B cell (primary cell): ENCODE measurements around the gene DDX54. TPM values are rescaled to one million over a fixed set of nuclear protein-coding genes. Genes with fewer than 3 reads are reported as not detected.

Source experiments
- ATAC-seq: fragments of 200-7000 bp; cut with Tn5 transposase; one replicate; pipeline ENCODE4 v1.10.0; 2021; ENCODE audit warnings: low read depth, mild to moderate bottlenecking, moderate number of reproducible peaks, moderate library complexity
- CTCF ChIA-PET: fragments of 350-600 bp; sonication (Branson Sonifier 250); formaldehyde crosslinking; loops from one replicate; lab custom pipeline; 2021; ENCODE audit warnings: antibody characterized with exemption, inconsistent platforms; lab: Charles Lee
- POLR2A ChIA-PET: fragments of 350-600 bp; sonication (Branson Sonifier 250); formaldehyde crosslinking; loops from one replicate; lab custom pipeline; 2021; ENCODE audit warnings: antibody characterized with exemption; lab: Charles Lee
- DNase-seq: peaks from one replicate; pipeline ENCODE4 v3.0.0; 2013
- H2AFZ ChIP-seq: 2 replicates; pipeline ENCODE4 v1.6.1; 2012; ENCODE audit warnings: mild to moderate bottlenecking, low read depth, low read length; ENCODE audit not compliant: insufficient read depth, poor library complexity, severe bottlenecking
- H3K27ac ChIP-seq, 2 donors: 1 replicate in 1 of 2; 2 replicates in 1 of 2; pipeline ENCODE4 v1.5.1; 2012 to 2013; ENCODE audit warnings: low read length in 2 of 2, mild to moderate bottlenecking in 2 of 2, moderate library complexity in 1 of 2
- H3K27me3 ChIP-seq, 4 experiments: fragments of 200-600 bp in 1 of 4; sonication (generic) in 1 of 4; replicated peaks in 1 of 4; 1 replicate in 2 of 4; 2 replicates in 2 of 4; pipeline versions ENCODE4 v1.6.1 to v1.7.0; 2013 to 2016; ENCODE audit warnings: low read length in 3 of 4, mild to moderate bottlenecking in 2 of 4, mixed read lengths in 1 of 4, moderate library complexity in 1 of 4; ENCODE audit not compliant: insufficient read depth in 4 of 4, control insufficient read depth in 3 of 4; ENCODE audit errors: control extremely low read depth in 1 of 4
- H3K36me3 ChIP-seq, 2 experiments: replicated peaks in 1 of 2; 1 replicate in 1 of 2; 2 replicates in 1 of 2; pipeline versions ENCODE4 v1.6.1 to v1.7.1; 2013; ENCODE audit warnings: low read length in 1 of 2; ENCODE audit not compliant: insufficient read depth in 2 of 2, control insufficient read depth in 1 of 2; ENCODE audit errors: control extremely low read depth in 1 of 2, extremely low read depth in 1 of 2
- H3K4me1 ChIP-seq, 2 donors: fragments of 200-600 bp in 1 of 2; sonication (generic) in 1 of 2; 1 replicate in 1 of 2; 2 replicates in 1 of 2; pipeline versions ENCODE4 v1.5.1 to v1.6.1; 2013 to 2017; ENCODE audit warnings: low read length in 2 of 2; ENCODE audit not compliant: control insufficient read depth in 2 of 2, insufficient read depth in 2 of 2
- H3K4me2 ChIP-seq: replicated peaks from 2 replicates; pipeline ENCODE3; 2012; ENCODE audit warnings: mild to moderate bottlenecking, low read depth, low read length; ENCODE audit not compliant: poor library complexity, severe bottlenecking
- H3K4me3 ChIP-seq, 5 experiments: fragments of 200-600 bp in 1 of 5; sonication (generic) in 1 of 5; 1 replicate in 3 of 5; 2 replicates in 2 of 5; pipeline versions ENCODE4 v1.5.1 to v1.7.0; 2011 to 2016; ENCODE audit warnings: low read length in 4 of 5, mild to moderate bottlenecking in 4 of 5, low read depth in 2 of 5, control low read depth in 1 of 5, moderate library complexity in 1 of 5; ENCODE audit not compliant: insufficient read depth in 1 of 5; ENCODE audit errors: control extremely low read depth in 1 of 5, extremely low read depth in 1 of 5
- H3K79me2 ChIP-seq: fragments of 200-600 bp; sonication (generic); one replicate; pipeline ENCODE4 v1.6.0; 2016; ENCODE audit warnings: low read length; ENCODE audit not compliant: control insufficient read depth, insufficient read depth
- H3K9ac ChIP-seq: fragments of 200-600 bp; sonication (generic); 2 replicates; pipeline ENCODE4 v1.6.1; 2017; ENCODE audit warnings: mild to moderate bottlenecking, low read length, moderate library complexity
- H3K9me3 ChIP-seq, 3 donors: one replicate each; pipeline versions ENCODE4 v1.6.1 to v1.7.1; 2013; ENCODE audit warnings: low read length in 2 of 3; ENCODE audit not compliant: control insufficient read depth in 2 of 3, insufficient read depth in 1 of 3; ENCODE audit errors: control extremely low read depth in 1 of 3
- H4K20me1 ChIP-seq: 2 replicates; pipeline ENCODE4 v1.6.0; 2012; ENCODE audit warnings: mild to moderate bottlenecking, low read length; ENCODE audit not compliant: insufficient read depth, control insufficient read depth, poor library complexity, severe bottlenecking
- H3K27ac Mint-ChIP-seq: one replicate; pipeline ENCODE4 v1.8.0; 2021; ENCODE audit warnings: mixed read lengths
- H3K27me3 Mint-ChIP-seq: one replicate; pipeline ENCODE4 v1.8.0; 2021; ENCODE audit warnings: mixed read lengths
- H3K4me1 Mint-ChIP-seq: one replicate; pipeline ENCODE4 v1.8.0; 2021; ENCODE audit warnings: mixed read lengths
- H3K4me3 Mint-ChIP-seq: one replicate; pipeline ENCODE4 v1.8.0; 2021; ENCODE audit warnings: mixed read lengths
- H3K9me3 Mint-ChIP-seq: one replicate; pipeline ENCODE4 v1.8.0; 2022; ENCODE audit warnings: mixed read lengths; ENCODE audit not compliant: insufficient read depth
- CTCF ChIP-seq: fragments of 200-600 bp; IDR thresholded peaks from one replicate; pipeline ENCODE4 v1.8.0; 2022; ENCODE audit warnings: antibody characterized with exemption, mild to moderate bottlenecking
- EZH2 ChIP-seq: IDR thresholded peaks from 2 replicates; pipeline ENCODE4 v1.6.1; 2012; ENCODE audit warnings: borderline replicate concordance, low read depth, mild to moderate bottlenecking, moderate library complexity, low read length; ENCODE audit not compliant: insufficient read depth, poor library complexity, severe bottlenecking
- WGBS: methylation state at CpG from one replicate; pipeline ENCODE4 v1.1.5; 2013; ENCODE audit warnings: missing lambda C conversion rate; ENCODE audit not compliant: insufficient coverage; 5-methylcytosine and 5-hydroxymethylcytosine counted together
- intact Hi-C: fragments of 100-400 bp; cut with micrococcal nuclease; formaldehyde crosslinking; loops from one replicate; pipeline ENCODE4 v1.10.0; 2022
- polyA plus RNA-seq: library from polyadenylated mRNA; depleted of rRNA; stranded (reverse); fragments of >200 nt; gene quantifications from 2 replicates; pipeline ENCODE4 v1.2.3, GENCODE V29; 2012
- total RNA-seq, 2 donors: library from RNA; stranded (reverse); fragments of 120-200 nt in 1 of 2; gene quantifications; 1 replicate in 1 of 2; 2 replicates in 1 of 2; pipeline versions ENCODE4 v1.2.3 to v1.2.4, GENCODE V29; 2013 to 2022

Gene DDX54
- total and polyA plus RNA-seq, 2 donors (not counting 1 experiment from before 2014, with no cell fraction given): 55.4 to 101 TPM

GRCh38 chr12:113195598-113195997 is 10.3 kb upstream of the DDX54 start:
- CTCF ChIA-PET: interaction anchor here (0.6 to 4.2 kb wide), 14 partner anchors 9 to 230 kb away, joined by 3 to 96 read pairs (median 3); partner anchors contain the start of gene TPCN1
- H3K9me3 ChIP-seq: peaks cover 0 to 3% (median 0%) of the 10 kb centered on the region in 3 donors
- H3K4me3 Mint-ChIP-seq: no peak overlapping the region
- intact Hi-C loops: loop anchor here (5.0 to 10.0 kb wide), 2 partner anchors 99 to 232 kb away; no protein-coding TSS in a partner anchor
- ATAC-seq (no peak), DNase-seq (no peak)
- no peaks in the 10 kb centered on the region for H3K27me3 Mint-ChIP-seq
- no peaks in the 10 kb centered on the region for H4K20me1 ChIP-seq
- peak overlapping the region; percentile 72 for H3K27ac Mint-ChIP-seq
- H3K27me3 ChIP-seq: no peaks in the 10 kb centered on the region
- no peak for TF ChIP-seq CTCF
- no peak for TF ChIP-seq EZH2
- 100% methylated on average over 6 of the region's 13 CpGs for WGBS
- no peak overlapping the region for H3K27ac ChIP-seq
- H3K4me1 ChIP-seq: peaks cover 12 to 18% of the 10 kb centered on the region in 2 donors
- H3K9ac ChIP-seq: no peak overlapping the region
- H3K4me1 Mint-ChIP-seq: peaks cover 20% of the 10 kb centered on the region
- H3K79me2 ChIP-seq: no peaks in the 10 kb centered on the region
- POLR2A ChIA-PET: interaction anchor here (0.6 kb wide), 1 partner anchor 107 kb away, joined by 3 read pairs; no protein-coding TSS in a partner anchor
- H3K9me3 Mint-ChIP-seq: no peaks in the 10 kb centered on the region
- no peak overlapping the region for H3K4me3 ChIP-seq
- H3K4me2 ChIP-seq: no peak overlapping the region
- H2AFZ ChIP-seq: no peak overlapping the region
- peaks cover 3 to 19% of the 10 kb centered on the region in 2 experiments for H3K36me3 ChIP-seq

GRCh38 chr12:113194971-113195391 is 9.7 kb upstream of the DDX54 start:
- no peaks in the 10 kb centered on the region for H3K27me3 Mint-ChIP-seq
- intact Hi-C loops: loop anchor here (5.0 to 10.0 kb wide), 2 partner anchors 100 to 232 kb away; no protein-coding TSS in a partner anchor
- TF ChIP-seq EZH2 (no peak), CTCF (no peak)
- ATAC-seq: no peak
- H3K27me3 ChIP-seq: no peaks in the 10 kb centered on the region
- no peaks in the 10 kb centered on the region for H3K9me3 Mint-ChIP-seq
- CTCF ChIA-PET: interaction anchor here (0.6 to 4.2 kb wide), 14 partner anchors 9 to 231 kb away, joined by 3 to 96 read pairs (median 3); partner anchors contain the start of gene TPCN1
- no peak overlapping the region for H3K4me3 Mint-ChIP-seq
- H3K36me3 ChIP-seq: peaks cover 3 to 23% of the 10 kb centered on the region in 2 experiments
- no peaks in the 10 kb centered on the region for H4K20me1 ChIP-seq
- no peak for DNase-seq
- no peak overlapping the region for H3K4me2 ChIP-seq
- no peak overlapping the region for H3K27ac ChIP-seq
- no peak overlapping the region for H3K9ac ChIP-seq
- peaks cover 20% of the 10 kb centered on the region for H3K4me1 Mint-ChIP-seq
- H3K79me2 ChIP-seq: no peaks in the 10 kb centered on the region
- peaks cover 0 to 3% (median 0%) of the 10 kb centered on the region in 3 donors for H3K9me3 ChIP-seq
- no peak overlapping the region for H2AFZ ChIP-seq
- POLR2A ChIA-PET: interaction anchor here (0.6 to 0.9 kb wide), 3 partner anchors 13 to 106 kb away, joined by 3 to 8 read pairs (median 3); no protein-coding TSS in a partner anchor
- no peak overlapping the region for H3K4me3 ChIP-seq
- H3K27ac Mint-ChIP-seq: no peak overlapping the region
- WGBS: 99% methylated on average over 4 of the region's 4 CpGs
- H3K4me1 ChIP-seq: peaks cover 12 to 18% of the 10 kb centered on the region in 2 donors
